ENCODE measurements around the gene MAGI2.

Gene MAGI2

DNA sequence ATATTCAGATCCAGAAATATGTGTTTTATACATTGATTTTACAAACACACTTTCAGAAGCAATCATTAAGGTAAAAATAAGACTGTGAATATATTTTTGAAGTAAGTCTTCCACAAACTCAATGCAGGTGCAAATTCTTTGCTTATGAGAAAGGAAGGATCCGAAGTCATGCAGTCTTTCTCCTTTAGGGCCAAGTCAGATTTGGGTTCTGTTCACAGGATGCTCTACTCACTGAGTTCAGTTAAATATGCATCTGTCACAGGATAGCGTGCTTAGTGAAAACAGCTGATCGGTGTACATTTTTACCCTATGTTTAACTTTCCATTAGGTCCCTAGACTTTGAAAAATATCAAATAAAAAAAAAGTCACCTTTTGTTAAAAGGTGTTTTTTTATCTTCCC lies 1046.4 kb downstream of the MAGI2 start:
- no peak for DNase-seq (ENCODE audit: low spot score)

DNA sequence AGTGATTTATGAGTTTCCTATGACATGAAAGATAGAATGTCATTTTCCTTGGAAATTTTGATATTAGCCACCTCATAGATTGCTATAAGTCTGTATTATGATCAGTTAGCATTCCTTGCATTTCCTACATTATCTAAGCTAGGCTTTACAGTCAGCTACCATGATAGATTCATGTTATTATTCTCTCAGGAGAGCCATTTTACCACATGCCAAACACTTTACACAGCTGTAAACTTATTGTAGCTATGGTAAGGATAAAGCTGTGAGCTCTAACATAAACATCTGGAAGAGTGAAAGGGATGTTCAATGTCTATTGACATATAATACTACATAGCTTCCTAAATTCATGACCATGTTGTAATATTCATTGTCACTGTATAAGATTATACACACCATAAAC lies 1046.9 kb downstream of the MAGI2 start:
- no peak for DNase-seq (ENCODE audit: low spot score)

DNA sequence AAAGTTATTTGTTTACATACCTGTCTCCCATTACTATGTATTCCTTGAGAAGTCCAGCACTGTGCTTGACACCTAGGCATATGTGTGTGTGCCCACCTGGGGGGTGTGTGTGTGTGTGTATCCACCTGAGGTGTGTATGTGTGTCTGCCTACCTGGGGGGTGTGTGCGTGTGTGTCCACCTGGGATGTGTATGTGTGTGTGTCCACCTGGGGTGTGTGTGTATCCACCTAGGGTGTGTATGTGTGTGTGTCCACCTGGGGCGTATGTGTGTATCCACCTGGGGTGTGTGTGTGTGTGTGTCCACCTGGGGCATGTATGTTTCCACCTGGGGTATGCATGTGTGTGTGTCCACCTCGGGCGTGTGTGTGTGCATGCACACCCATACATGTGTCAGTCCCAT lies 1051.4 kb downstream of the MAGI2 start:
- DNase-seq (ENCODE audit: low spot score), result no peak

DNA sequence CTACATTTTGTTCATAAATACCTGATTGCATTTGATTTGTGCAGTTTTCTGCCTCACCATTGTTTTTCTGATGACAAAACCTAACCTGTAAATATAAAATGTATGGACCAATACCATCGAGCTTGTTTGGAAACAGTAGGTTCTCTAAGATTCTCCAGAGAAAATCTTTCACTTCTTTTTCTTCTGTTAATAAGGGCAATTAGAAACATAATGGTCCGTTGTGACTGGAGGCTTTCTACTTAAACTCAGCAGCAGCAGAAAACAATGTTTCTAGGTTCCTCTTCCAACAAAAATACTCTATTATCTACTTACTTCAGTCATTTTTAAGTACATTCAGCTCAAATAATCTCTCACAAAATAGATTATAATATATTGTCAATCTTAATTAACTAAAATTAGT lies 1053.4 kb downstream of the MAGI2 start:
- DNase-seq (ENCODE audit: low spot score), result no peak

DNA sequence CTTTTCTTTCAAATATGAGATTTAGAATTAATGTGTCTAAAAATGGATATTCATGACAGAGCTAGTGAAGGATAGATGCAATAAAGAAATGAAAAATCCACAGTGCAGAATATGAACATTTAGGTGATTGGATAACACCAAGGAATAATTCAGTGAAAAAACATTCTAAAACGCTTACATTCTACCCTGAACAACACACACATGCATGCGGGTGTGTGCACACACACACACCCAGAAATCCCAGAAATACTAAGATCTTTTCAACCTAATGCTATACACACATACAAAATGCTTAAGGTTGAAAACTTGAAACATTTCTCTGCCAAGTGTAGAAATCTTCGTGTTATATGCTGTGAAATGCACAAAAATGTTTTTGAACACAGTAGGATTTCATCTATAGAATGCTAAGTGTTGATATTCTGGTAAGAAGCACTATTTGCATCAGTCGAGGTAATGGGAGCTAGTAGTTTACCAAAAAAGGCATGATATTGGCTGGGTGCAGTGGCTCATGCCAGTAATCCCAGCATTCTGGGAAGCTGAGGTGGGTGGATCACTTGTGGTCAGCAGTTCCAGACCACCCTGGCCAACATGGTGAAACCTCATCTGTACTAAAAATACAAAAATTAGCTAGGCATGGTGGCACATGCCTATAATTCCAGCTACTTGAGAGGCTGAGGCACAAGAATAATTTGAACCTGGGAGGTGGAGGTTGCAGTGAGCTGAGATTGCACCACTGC lies 1054.3 kb downstream of the MAGI2 start:
- no peak for DNase-seq (ENCODE audit: low spot score)

DNA sequence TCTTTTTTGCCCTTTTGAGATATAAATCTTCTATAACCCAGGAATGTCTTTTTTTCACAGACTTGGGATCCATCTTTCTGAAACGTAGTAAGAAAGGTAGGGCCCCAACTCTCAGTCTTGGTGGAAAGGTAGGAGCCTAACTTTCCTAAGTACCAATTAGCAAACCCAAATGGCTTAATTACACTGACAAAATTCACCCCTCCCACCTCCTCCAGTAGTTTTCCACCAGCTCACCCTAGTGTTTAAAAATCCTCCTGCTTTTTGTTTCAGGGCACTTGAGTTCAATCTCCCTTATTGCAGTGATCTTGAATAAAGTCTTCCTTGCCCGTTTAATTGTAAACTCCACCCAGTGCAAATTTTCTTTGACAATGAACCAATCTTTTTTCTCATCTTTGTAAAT lies 1054.9 kb downstream of the MAGI2 start:
- DNase-seq (ENCODE audit: low spot score), result no peak

DNA sequence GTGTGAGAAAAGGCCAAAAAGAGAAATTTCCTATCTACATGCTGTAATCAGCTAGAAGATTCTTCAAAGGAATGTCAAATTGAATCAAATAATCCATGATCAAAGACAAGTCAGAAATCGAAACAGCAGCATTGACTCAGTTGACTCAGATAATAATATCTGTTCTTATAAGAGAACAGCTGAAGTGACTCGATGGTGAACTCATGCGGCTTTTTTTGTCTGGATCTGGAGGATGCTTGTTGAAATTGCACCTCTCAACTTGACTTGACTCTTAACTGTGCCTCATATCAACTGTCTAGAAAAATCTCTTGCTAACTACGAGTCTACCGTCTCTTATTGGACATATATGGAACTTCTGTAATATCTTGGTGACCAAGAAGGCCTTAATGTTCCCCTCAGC lies 1055.4 kb downstream of the MAGI2 start:
- DNase-seq (ENCODE audit: low spot score), result no peak

DNA sequence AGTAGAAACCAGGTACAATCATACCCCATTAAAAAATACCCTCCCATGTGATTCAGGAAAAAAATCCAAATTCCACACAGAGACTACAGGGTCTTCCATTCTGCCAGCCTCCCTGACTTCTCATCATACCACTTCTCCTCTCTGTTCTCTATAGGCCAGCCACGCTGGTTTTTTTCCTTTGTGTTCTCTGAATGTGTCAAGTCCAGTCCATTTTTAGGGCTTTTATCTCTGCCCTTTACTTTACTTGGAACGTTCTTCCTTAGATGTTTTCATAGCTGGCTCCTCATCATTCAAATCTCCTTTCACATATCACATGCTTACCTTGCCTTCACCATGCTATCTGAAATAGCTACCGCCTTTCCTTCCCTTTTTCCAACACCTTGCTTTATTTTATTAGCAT lies 1057.3 kb downstream of the MAGI2 start:
- no peak for DNase-seq (ENCODE audit: low spot score)

DNA sequence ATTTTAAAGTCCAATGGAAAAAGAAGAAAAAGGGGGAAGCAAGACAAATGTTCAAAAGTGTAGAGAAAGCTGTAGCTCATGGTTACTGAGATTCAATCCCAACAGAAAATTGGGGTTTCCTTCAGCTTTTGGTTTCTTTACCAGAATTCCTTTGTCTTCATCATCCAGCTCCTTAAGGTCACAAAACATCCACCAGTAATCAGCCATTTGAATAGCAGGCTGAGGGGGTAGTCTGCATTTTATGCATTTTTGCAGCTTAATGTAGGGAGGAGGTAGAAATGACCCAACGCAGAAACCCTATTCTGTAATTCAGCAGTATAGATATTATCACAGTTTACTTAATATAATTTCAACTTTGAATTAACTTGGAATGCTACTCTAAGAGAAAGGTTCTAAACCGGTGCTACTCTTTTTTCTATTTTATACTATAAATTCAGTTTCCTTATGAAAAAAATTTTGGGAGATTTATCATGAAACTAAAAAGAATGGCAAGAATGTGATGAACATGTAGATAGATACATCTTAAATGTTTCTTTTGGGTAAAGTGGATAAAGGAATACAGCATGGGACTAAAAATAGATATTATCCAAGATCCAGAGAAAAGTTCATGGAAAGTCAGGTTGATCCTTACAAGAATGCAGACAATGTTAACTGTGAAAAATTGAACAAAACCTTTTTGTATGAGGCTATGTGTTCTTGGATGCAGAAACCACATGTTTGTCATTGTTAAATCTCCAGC lies 1058.0 kb downstream of the MAGI2 start:
- no peak for DNase-seq (ENCODE audit: low spot score)

DNA sequence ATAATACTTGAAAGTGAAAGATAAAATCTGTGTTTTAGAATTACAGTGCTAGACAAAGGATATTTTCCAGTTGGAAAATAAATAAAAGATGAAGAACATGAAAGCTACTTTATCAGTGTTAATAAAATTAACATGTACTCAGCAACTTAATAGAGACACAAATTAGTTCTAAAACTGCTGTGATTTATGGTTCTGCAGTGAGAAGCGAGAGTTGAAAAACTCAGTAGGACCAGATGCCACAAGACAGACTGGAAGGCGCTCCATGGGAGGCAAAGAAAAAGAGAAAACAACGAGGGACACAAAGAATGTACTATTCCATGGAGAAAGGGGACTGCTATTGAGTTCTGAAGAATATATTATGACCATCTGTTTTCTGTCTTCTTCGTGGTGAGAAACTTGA lies 1064.4 kb downstream of the MAGI2 start:
- no peak for DNase-seq (ENCODE audit: low spot score)

DNA sequence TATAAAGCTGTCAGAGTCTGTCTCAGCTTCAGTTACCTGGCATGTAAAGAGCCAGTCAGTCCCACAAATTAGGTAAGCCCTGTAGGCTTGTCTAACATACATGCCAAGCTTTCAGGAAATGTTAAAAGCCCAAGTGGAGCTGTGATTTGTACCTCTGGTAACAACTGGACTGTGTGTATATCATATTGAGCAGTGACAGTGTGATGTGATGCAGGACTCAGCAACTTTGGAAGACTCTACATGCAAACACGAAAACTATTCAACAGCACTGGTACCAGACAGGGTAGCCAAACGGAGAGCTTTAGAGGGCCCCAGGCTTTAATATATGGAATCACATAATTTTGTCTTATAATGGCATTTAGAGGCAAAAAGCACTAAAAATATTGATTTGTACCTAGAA lies 1066.9 kb downstream of the MAGI2 start:
- no peak for DNase-seq (ENCODE audit: low spot score)

DNA sequence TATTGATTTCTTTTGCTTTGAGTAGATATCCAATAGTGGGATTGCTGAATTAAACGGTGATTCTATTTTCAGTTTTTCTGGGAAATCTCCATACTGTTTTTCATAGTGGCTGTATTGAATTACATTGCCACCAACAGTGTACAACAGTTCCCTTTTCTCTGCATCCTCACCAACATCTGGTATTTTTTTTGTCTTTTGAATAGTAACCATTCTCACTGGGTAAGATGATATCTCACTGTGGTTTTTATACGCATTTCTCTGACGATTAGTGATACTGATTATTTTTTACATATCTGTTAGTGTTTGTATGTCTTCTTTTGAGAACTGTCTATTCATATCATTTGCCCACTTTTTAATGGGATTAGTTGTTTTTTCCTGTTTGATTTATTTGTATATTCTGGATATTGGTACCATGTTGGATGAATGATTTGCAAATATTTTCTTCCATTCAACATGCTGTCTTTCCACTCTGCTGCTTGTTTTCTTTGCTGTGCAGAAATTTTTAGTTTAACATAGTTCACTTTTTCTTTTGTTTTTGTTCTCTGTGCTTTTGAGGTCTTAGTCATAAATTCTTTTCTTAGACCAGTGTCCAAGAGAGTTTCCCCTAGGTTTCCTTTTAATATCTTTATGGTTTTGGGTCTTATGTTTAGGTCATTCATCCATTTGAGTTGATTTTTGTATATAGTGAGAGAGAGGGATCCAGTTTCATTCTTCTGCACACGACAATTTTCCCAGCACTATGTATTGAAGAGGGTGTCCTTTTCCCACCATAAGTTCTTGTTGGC lies 1070.2 kb downstream of the MAGI2 start:
- no peak for DNase-seq (ENCODE audit: low spot score)

DNA sequence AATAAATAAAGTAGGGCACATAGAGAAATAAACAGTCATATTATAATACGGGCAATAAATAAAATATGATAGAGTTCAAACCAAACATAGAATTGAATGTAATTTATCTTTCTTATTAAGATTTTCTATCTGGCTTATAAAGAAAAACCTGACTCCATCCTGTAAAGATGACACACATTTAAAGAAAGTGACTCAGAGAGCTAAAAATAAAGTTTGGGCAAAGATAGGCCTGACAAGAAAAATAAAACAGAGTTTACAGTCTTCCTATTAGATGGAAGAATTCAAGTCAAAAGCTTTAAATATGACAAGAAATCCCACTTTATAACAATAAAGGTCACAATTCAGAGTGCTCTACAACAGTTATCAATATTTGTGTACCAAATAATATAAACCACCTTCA lies 1074.3 kb downstream of the MAGI2 start:
- DNase-seq (ENCODE audit: low spot score), result no peak

DNA sequence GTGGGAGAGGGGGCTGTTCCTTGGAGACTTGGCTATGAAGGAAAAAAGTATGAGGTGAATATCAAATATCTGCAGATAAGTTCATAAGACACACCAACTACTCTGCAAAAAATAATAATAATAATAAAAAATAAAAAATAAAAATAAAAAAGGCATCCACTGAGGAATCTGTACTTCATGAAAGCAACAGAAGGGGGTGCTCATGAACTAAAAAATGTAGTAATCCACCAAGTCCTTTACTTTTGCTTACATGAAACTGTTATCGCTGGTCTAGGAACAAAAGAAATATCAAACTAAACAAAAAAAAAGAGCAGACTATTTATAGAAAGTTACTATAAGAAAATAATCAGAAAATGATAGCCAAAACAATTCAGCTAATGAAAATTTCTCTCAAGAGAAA lies 1075.9 kb downstream of the MAGI2 start:
- DNase-seq (ENCODE audit: low spot score), result no peak

DNA sequence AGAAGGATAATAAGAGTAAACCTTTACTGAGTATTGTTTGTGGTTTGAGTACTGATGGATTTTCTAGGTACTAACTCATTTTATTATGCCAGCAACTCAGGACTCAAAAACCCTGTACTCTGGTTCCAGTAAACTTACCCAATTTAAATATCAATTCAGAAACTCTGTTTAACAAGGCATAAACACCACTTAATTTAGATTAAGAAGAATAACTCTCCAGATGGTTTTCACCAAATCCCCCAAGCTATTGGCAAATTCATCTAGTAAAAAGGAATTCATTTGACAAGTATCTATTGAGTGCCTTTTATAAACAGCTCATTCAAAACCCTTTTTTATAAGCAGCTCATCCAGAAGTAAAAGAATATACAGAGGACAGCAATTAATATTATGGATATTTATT lies 1082.5 kb downstream of the MAGI2 start:
- DNase-seq (ENCODE audit: low spot score), result no peak

DNA sequence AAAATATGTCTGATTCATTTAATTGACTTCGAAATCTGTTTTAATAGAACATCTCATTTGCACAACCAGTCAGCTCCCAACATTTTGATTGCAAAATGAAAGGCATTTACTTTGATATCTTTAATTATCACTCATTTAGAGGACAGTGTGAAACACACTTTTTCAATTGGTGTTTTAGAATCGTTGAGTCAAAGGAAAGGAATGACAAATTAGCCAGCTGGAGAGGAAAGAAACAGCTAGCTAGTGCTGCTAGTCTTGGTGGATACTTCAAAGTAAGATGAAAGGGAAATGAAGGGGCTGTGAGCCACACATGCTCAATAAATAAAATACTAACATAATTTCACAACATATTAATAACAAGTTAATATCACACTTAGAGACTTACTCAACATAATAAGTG lies 1084.7 kb downstream of the MAGI2 start:
- DNase-seq (ENCODE audit: low spot score), result no peak

DNA sequence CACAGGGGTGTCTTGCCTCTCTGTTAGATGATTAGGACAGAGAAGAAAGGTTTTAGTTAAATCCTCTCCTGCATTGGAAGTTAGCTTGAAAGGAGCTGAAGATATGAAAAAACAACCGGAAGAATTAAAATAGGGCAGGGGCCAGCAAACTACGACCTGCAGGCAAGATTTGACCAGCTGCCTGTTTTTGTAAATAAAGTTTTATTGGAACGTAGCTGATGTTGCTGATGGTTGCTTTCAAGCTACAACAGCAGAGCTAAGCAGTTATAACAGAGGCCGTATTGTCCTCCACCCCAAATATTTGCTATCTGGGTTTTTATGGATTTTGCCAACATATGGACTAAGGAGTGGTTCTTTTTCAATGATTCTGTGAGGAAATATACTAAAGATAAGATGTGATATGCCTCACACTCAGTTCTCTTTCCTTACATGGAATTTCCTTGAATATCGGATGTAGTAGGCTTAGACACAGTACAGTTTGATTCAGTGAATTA lies 1086.1 kb downstream of the MAGI2 start:
- DNase-seq (ENCODE audit: low spot score), result no peak

DNA sequence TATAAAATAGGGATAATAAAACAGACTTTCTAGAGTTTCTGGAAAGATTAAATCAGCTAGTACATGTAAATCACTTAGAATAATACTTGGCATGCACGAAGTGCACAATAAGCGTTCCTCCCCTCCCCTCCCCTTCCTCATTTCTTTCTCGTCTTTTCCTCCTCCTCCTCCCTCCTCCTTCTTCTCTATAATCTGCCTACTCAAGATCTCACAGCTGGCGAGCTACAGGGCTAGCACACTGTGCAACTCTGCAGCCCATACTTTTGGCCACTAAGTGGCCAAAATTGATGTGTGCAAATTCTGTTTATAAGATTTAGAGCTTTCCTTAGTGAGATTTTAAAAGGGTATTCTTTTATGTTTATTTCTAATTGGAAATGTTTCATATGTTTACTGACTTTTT lies 1089.6 kb downstream of the MAGI2 start:
- DNase-seq (ENCODE audit: low spot score), result no peak

DNA sequence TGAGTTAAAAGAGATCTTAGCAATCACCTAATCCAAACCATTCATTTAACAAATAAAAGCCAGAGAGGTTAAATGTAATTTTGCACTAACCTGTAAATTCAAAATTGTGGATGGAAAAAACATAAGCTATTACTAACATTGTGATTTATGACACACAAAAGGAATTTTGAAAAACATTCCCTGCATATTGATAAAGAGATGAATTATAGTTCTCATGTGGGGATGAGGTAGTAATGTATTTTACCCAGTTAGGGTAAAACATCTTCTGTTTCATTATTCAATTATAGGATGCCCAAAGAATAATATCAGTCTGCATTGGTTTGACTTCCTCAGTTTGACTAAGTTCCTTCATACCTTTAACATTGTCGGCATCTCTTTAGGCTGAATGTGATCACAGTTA lies 1093.6 kb downstream of the MAGI2 start:
- DNase-seq (ENCODE audit: low spot score), result no peak

DNA sequence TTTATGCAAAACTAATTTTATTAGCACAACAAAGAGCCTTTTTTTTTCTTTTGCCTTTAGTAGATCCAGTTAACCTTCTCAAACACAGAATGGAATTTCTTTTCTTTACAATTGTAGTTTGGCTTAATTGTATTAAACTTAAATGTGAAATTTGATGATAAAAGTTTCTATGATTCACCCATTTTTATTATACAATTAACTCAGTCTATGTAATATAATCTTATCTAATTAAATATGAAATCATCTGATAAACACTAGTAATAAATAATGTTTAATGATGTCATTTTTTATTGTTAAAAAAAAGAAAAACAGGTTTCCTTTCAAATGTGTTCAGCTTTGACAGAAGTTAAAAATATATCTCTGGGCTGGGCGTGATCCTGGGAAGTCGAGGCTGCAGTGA lies 1095.8 kb downstream of the MAGI2 start:
- DNase-seq (ENCODE audit: low spot score), result no peak

DNA sequence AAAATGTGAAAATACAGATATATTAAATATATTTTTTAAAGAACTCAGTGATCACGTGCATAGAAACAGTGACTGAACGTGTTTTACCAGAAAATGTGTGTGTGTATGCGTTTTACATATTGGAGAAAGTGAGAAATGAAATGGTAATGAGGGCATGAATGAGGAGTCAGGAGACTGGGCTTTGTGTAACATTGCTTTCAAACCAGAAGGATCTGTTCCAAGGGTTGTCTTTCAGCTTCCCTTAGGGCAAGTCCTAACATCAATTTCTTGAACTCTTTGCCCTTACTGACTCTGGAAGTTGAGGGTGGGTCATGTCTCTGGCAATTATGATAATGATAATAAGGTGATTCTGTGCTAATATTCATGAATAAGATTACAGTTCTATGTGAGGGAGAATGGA lies 1097.6 kb downstream of the MAGI2 start:
- DNase-seq (ENCODE audit: low spot score), result no peak

DNA sequence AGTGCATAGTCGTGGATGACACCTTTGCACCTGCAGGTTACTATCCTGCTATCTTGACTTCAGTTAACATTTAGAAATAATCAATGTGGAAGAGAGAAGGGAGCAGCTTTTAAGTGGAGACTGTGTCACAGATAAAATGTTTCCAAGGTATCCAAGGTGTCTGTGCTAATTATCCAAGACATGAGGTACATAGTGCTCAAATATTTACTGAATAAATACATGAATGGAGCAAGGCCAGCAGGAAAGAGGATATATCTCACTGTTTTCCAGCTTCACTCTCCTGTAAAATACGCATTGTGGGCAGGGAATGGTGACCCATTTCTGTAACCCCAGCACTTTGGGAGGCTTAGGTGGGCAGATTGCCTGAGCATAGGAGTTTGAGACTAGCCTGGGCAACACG lies 1102.5 kb downstream of the MAGI2 start:
- no peak for DNase-seq (ENCODE audit: low spot score)

DNA sequence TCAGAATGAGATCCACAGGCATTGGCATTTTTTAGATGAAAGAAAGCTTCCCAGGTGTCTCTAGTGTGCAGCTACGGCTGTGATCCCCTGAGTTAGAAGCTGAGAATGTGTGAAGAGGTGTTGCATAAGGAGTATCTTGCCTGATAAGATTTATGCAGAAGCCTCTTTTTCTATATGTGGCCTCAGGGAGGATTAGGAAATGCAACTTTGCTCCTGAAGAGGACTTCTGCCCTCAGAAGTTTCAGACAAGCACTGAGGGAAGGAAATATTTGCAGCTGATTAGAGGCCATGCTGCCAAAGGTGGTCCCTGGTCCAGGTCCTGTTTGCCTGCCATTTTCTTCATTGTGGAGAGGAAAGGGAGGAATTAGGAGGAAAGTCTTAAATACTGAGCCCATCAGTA lies 1103.1 kb downstream of the MAGI2 start:
- DNase-seq (ENCODE audit: low spot score), result no peak
